Type B pancreatic cell (in vitro differentiated cells): Measurements from ENCODE around the gene C4orf51. TPM values are rescaled to one million over a fixed set of nuclear protein-coding genes. Genes with fewer than 3 reads are reported as not detected.

Experiments used
- DNase-seq: peaks from one replicate; pipeline ENCODE4 v3.0.0; 2021; ENCODE audit warnings: mixed read lengths; ENCODE audit not compliant: unreplicated experiment; ENCODE audit errors: extremely low spot score
- H3K27ac Mint-ChIP-seq: 2 replicates; pipeline ENCODE4 v1.8.0; 2021; ENCODE audit warnings: mild to moderate bottlenecking, mixed read lengths
- H3K27me3 Mint-ChIP-seq: 2 replicates; pipeline ENCODE4 v1.8.0; 2021; ENCODE audit warnings: mixed read lengths
- H3K36me3 Mint-ChIP-seq: 2 replicates; pipeline ENCODE4 v1.8.0; 2021; ENCODE audit warnings: mixed read lengths
- H3K4me1 Mint-ChIP-seq: one replicate; pipeline ENCODE4 v1.8.0; 2021; ENCODE audit warnings: mixed read lengths; ENCODE audit not compliant: unreplicated experiment
- H3K4me3 Mint-ChIP-seq: 2 replicates; pipeline ENCODE4 v1.8.0; 2021; ENCODE audit warnings: mild to moderate bottlenecking, mixed read lengths
- H3K9me3 Mint-ChIP-seq: 2 replicates; pipeline ENCODE4 v1.8.0; 2021; ENCODE audit warnings: mixed read lengths
- CTCF ChIP-seq: fragments of 200-600 bp; sonication (generic); conservative IDR thresholded peaks from 2 replicates; pipeline ENCODE4 v1.5.0; 2021; ENCODE audit warnings: antibody characterized with exemption, mild to moderate bottlenecking
- total RNA-seq: library from RNA; stranded (reverse); gene quantifications from 2 replicates; pipeline ENCODE4 v1.2.1, GENCODE V29; 2021; ENCODE audit warnings: low replicate concordance

Gene C4orf51
- total RNA-seq, 1 donor from 2014 or later = not detected

DNA sequence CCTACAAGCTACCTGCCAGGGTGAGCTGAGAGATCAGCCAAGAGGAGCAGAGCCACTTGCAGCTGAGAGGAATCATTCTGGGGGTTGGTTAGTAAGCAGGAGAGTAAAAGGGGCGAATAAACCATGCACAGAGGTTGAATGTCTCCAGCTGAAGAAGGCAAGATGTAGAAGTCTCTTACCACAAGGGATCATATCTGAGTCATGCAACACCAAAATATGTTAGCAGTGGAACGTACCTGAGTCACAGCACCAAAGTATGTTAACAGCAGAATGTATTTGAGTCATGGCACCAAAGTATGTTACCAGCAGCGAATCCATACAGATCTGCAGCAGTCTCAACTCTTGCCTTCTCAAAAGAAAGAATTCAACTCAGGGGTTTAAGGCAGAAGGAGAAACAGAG lies 29.9 kb downstream of the C4orf51 start:
- no peak for DNase-seq
- Mint-ChIP-seq H3K36me3 (no peaks in the 10 kb centered on the region), H3K4me1 (peaks cover 9% of the 10 kb centered on the region), H3K27ac (peak overlapping the region; percentile 26), H3K27me3 (no peaks in the 10 kb centered on the region), H3K9me3 (peaks cover 9% of the 10 kb centered on the region), H3K4me3 (no peak overlapping the region)
- TF ChIP-seq CTCF = no peak

- Mint-ChIP-seq H3K4me1 (peaks cover 21% of the 10 kb centered on the region), H3K9me3 (peaks cover 4% of the 10 kb centered on the region), H3K27ac (no peak overlapping the region), H3K27me3 (no peaks in the 10 kb centered on the region), H3K36me3 (no peaks in the 10 kb centered on the region), H3K4me3 (no peak overlapping the region)
- no peak for TF ChIP-seq CTCF
- DNase-seq = no peak
Observed at GRCh38 chr4:145716200-145716599, 36.3 kb downstream of the C4orf51 start.

GRCh38 chr4:145716661-145717200 lies 36.8 kb downstream of the C4orf51 start:
- Mint-ChIP-seq H3K36me3 (no peaks in the 10 kb centered on the region), H3K4me1 (peaks cover 24% of the 10 kb centered on the region), H3K27me3 (no peaks in the 10 kb centered on the region), H3K9me3 (peaks cover 4% of the 10 kb centered on the region), H3K27ac (no peak overlapping the region), H3K4me3 (peak overlapping the region; percentile 21)
- DNase-seq = no peak
- TF ChIP-seq CTCF = no peak

DNA sequence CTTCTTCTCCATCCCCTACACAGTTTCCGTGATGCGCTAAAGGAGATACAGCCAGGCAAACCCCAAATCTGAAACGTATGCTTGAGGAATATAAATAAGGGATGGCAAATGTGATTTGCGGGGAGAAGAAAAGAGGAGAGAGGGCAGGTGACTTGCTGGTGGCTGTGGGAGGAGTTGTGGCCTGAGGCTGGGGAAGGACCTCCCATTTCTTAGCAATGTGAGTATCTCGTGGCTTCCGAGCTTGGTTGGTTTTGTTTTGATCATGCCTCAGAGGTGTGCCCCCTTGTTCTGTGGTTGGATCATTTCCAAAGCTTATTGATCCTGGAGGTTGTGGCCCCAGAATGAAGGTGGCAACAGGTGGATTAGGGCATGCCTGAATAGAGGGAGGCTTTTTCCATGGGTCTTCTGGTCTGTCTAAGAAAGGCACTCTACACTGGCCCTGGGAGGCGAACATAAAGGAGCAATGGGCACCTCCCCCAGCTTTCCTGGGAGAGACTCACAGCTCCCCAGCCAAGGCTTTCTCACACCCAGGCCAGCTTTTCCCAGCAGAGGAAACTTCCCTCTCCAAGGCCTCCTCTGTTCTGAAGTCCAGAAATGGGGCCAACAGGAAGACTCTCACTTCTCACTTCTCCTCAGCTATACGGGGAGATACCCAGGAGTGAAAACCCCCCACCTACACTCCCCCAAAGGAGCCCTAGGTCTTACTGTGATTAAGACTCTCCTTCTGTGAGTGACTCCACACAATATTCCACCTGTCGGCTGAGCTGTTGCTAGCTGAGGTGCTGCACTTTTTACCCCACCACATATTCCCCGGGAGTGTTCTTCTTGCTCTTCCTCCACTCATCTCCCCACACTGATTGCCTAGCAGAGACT lies 40.0 kb downstream of the C4orf51 start:
- Mint-ChIP-seq H3K27ac (no peak overlapping the region), H3K36me3 (no peaks in the 10 kb centered on the region), H3K9me3 (no peaks in the 10 kb centered on the region), H3K27me3 (no peaks in the 10 kb centered on the region), H3K4me1 (peaks cover 27% of the 10 kb centered on the region), H3K4me3 (no peak overlapping the region)
- DNase-seq = no peak
- no peak for TF ChIP-seq CTCF

DNA sequence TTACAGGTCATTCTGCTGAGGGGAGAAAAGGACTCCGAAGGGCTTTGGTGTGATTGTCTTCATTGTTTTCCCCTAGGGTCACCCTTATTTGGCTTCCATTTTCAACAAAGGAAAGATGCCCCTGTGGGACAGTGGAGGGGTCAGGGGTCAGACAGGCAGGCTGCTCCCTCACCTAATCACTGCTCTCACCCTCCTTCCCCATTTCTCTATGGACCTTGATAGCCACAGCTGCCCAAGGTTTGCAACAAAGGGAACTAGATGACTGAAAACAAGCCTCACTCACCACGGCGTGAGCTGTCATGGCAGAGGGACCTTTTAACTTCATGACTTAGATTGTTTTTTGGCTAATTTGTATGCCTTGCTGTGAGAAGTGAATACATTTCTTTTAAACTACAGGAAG lies 40.7 kb downstream of the C4orf51 start:
- no peak for DNase-seq
- Mint-ChIP-seq H3K4me3 (no peak overlapping the region), H3K27ac (no peak overlapping the region), H3K9me3 (no peaks in the 10 kb centered on the region), H3K36me3 (no peaks in the 10 kb centered on the region), H3K4me1 (peaks cover 27% of the 10 kb centered on the region), H3K27me3 (no peaks in the 10 kb centered on the region)
- no peak for TF ChIP-seq CTCF
